ENCODE results near the gene RAB9B.

DNA sequence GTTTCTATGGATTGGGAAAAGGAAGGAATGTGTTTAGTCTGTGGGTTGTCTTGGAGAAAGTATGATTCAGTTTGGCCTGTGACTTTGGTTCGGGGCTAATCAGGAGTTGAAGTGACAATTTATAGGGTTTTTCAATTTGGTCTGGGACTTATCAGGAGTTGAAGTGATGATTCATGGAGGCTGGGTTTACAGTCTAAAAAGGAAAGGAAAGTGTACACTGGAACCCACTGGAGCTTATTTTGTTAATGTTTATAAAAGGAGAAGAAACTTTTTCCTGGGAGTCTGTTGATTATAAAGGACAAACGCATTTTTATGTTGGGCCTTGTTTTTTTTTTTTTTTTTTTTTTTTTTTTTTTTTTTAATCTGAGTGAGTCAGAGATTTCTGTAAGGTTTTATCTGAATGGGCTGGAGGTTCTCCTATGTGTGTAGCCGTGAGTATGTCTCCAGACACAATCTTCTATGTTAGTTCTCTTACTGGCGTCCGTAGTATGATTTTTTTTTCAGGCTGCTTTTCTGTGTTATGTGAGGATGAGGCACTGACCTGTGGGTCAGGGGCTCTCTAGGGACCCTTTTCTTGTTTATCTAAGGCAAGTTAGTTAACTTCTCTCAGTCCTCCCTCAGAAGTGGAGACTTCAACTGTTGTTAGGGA lies 33.0 kb upstream of the RAB9B start:
- TF ChIP-seq, protein P1, sequence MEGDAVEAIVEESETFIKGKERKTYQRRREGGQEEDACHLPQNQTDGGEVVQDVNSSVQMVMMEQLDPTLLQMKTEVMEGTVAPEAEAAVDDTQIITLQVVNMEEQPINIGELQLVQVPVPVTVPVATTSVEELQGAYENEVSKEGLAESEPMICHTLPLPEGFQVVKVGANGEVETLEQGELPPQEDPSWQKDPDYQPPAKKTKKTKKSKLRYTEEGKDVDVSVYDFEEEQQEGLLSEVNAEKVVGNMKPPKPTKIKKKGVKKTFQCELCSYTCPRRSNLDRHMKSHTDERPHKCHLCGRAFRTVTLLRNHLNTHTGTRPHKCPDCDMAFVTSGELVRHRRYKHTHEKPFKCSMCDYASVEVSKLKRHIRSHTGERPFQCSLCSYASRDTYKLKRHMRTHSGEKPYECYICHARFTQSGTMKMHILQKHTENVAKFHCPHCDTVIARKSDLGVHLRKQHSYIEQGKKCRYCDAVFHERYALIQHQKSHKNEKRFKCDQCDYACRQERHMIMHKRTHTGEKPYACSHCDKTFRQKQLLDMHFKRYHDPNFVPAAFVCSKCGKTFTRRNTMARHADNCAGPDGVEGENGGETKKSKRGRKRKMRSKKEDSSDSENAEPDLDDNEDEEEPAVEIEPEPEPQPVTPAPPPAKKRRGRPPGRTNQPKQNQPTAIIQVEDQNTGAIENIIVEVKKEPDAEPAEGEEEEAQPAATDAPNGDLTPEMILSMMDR (IDR thresholded peaks at IDR 0.05): no peak
- TF ChIP-seq POLR2AphosphoS5 (IDR thresholded peaks at IDR 0.05; ENCODE audit: low read depth, low read length) (no peak), TCF7L2 (IDR thresholded peaks at IDR 0.05; ENCODE audit: low read depth, low read length) (no peak)
- TF ChIP-seq, protein P2, sequence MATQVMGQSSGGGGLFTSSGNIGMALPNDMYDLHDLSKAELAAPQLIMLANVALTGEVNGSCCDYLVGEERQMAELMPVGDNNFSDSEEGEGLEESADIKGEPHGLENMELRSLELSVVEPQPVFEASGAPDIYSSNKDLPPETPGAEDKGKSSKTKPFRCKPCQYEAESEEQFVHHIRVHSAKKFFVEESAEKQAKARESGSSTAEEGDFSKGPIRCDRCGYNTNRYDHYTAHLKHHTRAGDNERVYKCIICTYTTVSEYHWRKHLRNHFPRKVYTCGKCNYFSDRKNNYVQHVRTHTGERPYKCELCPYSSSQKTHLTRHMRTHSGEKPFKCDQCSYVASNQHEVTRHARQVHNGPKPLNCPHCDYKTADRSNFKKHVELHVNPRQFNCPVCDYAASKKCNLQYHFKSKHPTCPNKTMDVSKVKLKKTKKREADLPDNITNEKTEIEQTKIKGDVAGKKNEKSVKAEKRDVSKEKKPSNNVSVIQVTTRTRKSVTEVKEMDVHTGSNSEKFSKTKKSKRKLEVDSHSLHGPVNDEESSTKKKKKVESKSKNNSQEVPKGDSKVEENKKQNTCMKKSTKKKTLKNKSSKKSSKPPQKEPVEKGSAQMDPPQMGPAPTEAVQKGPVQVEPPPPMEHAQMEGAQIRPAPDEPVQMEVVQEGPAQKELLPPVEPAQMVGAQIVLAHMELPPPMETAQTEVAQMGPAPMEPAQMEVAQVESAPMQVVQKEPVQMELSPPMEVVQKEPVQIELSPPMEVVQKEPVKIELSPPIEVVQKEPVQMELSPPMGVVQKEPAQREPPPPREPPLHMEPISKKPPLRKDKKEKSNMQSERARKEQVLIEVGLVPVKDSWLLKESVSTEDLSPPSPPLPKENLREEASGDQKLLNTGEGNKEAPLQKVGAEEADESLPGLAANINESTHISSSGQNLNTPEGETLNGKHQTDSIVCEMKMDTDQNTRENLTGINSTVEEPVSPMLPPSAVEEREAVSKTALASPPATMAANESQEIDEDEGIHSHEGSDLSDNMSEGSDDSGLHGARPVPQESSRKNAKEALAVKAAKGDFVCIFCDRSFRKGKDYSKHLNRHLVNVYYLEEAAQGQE (IDR thresholded peaks at IDR 0.05; ENCODE audit: insufficient read depth in 1 of 2, low read depth in 2 of 2, low read length in 1 of 2): no peak
